ENCODE data around the gene LIPG. TPM values are rescaled to one million over a fixed set of nuclear protein-coding genes. Genes with fewer than 3 reads are reported as not detected.

LIPG gene
- total RNA-seq, 1 experiment from 2014 or later, result 57.8 TPM

- no TSS peak for BruUV-seq (replicated peaks)
- H3K27me3 Mint-ChIP-seq (ENCODE audit: insufficient read depth, unreplicated experiment), result no peaks in the 10 kb centered on the region
- H3K27ac Mint-ChIP-seq (ENCODE audit: low read depth, unreplicated experiment), result no peak overlapping the region
- peaks cover 35% of the 10 kb centered on the region for H3K4me1 Mint-ChIP-seq (ENCODE audit: insufficient read depth, unreplicated experiment)
- intact Hi-C loops (cut with micrococcal nuclease), result no loop called here
- no peak for DNase-seq (ENCODE audit: unreplicated experiment)
- no peaks in the 10 kb centered on the region for H3K36me3 Mint-ChIP-seq (ENCODE audit: insufficient read depth, unreplicated experiment)
- H3K9me3 Mint-ChIP-seq (ENCODE audit: unreplicated experiment), result no peaks in the 10 kb centered on the region
- no peak for TF ChIP-seq CTCF (IDR thresholded peaks at IDR 0.05; ENCODE audit: unreplicated experiment)
- no peak overlapping the region for H3K4me3 Mint-ChIP-seq (ENCODE audit: unreplicated experiment)
- CTCF ChIA-PET, result interaction anchor here (0.9 to 1.4 kb wide), 4 partner anchors 7 to 153 kb away, joined by 3 read pairs; no protein-coding TSS in a partner anchor
- POLR2A ChIA-PET, result interaction anchor here (1.3 kb wide), 1 partner anchor 39 kb away, joined by 4 read pairs; no protein-coding TSS in a partner anchor
These were observed 51.8 kb downstream of the LIPG start for GRCh38 chr18:49613641-49614151.

DNA sequence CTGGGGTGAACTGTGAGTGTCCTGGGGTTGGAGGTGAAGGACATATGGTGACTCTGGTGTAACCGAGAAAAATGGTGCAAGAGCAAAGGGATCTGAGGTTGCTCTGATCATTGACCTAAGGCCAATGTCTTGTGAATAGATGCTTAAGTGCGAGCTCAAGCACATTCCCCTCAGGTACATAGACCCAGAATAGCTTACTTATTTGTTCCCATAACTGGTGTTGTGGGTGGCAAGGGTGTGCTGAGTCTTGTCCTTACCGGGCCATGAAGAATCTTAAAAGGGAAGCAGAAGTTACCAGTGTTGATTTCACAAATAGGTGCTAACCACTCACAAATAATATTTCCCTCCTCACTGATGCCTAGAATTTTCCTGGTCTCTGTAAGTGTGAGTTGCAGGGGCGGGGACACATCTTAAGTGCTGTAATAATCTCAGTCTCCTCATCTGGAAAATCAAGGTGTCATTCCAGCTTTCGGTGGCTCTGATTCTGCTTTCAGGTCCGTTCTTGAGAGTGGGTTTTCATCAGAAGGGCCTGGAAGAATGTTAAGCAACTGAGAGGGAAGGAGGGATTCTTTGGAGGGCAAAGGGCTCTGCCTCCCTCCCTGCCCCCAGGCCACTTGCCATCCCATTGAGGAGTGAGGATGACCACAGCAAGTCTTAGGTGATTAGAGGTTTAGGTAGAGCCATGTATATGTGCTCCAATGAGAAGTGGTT, 54.9 kb downstream of the LIPG start:
- H3K4me3 Mint-ChIP-seq (ENCODE audit: unreplicated experiment), result no peak overlapping the region
- no peaks in the 10 kb centered on the region for H3K27me3 Mint-ChIP-seq (ENCODE audit: insufficient read depth, unreplicated experiment)
- no peaks in the 10 kb centered on the region for H3K9me3 Mint-ChIP-seq (ENCODE audit: unreplicated experiment)
- H3K36me3 Mint-ChIP-seq (ENCODE audit: insufficient read depth, unreplicated experiment), result no peaks in the 10 kb centered on the region
- CTCF ChIA-PET, result interaction anchor here (0.6 to 1.1 kb wide), 2 partner anchors 32 to 106 kb away, joined by 5 to 7 read pairs; no protein-coding TSS in a partner anchor
- POLR2A ChIA-PET, result interaction anchor here (0.7 kb wide), 1 partner anchor 588 kb away, joined by 3 read pairs; no protein-coding TSS in a partner anchor
- DNase-seq (ENCODE audit: unreplicated experiment), result no peak
- H3K4me1 Mint-ChIP-seq (ENCODE audit: insufficient read depth, unreplicated experiment), result peaks cover 14% of the 10 kb centered on the region
- intact Hi-C loops (cut with micrococcal nuclease), result no loop called here
- H3K27ac Mint-ChIP-seq (ENCODE audit: low read depth, unreplicated experiment), result no peak overlapping the region
- no TSS peak for BruUV-seq (replicated peaks)
- no peak for TF ChIP-seq CTCF (IDR thresholded peaks at IDR 0.05; ENCODE audit: unreplicated experiment)

- no peaks in the 10 kb centered on the region for H3K36me3 Mint-ChIP-seq (ENCODE audit: insufficient read depth, unreplicated experiment)
- ChIA-PET POLR2A (no interaction called here), CTCF (interaction anchor here (0.6 to 1.1 kb wide), 2 partner anchors 20 to 105 kb away, joined by 3 to 5 read pairs; no protein-coding TSS in a partner anchor)
- H3K4me3 Mint-ChIP-seq (ENCODE audit: unreplicated experiment), result no peak overlapping the region
- no TSS peak for BruUV-seq (replicated peaks)
- no peak for DNase-seq (ENCODE audit: unreplicated experiment)
- H3K9me3 Mint-ChIP-seq (ENCODE audit: unreplicated experiment), result no peaks in the 10 kb centered on the region
- intact Hi-C loops (cut with micrococcal nuclease), result no loop called here
- peaks cover 13% of the 10 kb centered on the region for H3K4me1 Mint-ChIP-seq (ENCODE audit: insufficient read depth, unreplicated experiment)
- no peak for TF ChIP-seq CTCF (IDR thresholded peaks at IDR 0.05; ENCODE audit: unreplicated experiment)
- no peak overlapping the region for H3K27ac Mint-ChIP-seq (ENCODE audit: low read depth, unreplicated experiment)
- no peaks in the 10 kb centered on the region for H3K27me3 Mint-ChIP-seq (ENCODE audit: insufficient read depth, unreplicated experiment)
These were observed 55.5 kb downstream of the LIPG start for GRCh38 chr18:49617329-49617695.

GRCh38 chr18:49617865-49618264, 56.0 kb downstream of the LIPG start:
- H3K9me3 Mint-ChIP-seq (ENCODE audit: unreplicated experiment), result no peaks in the 10 kb centered on the region
- no peaks in the 10 kb centered on the region for H3K27me3 Mint-ChIP-seq (ENCODE audit: insufficient read depth, unreplicated experiment)
- DNase-seq (ENCODE audit: unreplicated experiment), result no peak
- no peak overlapping the region for H3K4me3 Mint-ChIP-seq (ENCODE audit: unreplicated experiment)
- peaks cover 8% of the 10 kb centered on the region for H3K4me1 Mint-ChIP-seq (ENCODE audit: insufficient read depth, unreplicated experiment)
- POLR2A ChIA-PET, result no interaction called here
- BruUV-seq (replicated peaks), result no TSS peak
- CTCF ChIA-PET, result interaction anchor here (0.6 kb wide), 1 partner anchor 20 kb away, joined by 3 read pairs; no protein-coding TSS in a partner anchor
- no peak overlapping the region for H3K27ac Mint-ChIP-seq (ENCODE audit: low read depth, unreplicated experiment)
- H3K36me3 Mint-ChIP-seq (ENCODE audit: insufficient read depth, unreplicated experiment), result no peaks in the 10 kb centered on the region
- intact Hi-C loops (cut with micrococcal nuclease), result no loop called here
- TF ChIP-seq CTCF (IDR thresholded peaks at IDR 0.05; ENCODE audit: unreplicated experiment), result no peak
